ENCODE measurements around the gene SMARCD3.

SMARCD3 gene

GRCh38 chr7:151273651-151274390 is 25.3 kb upstream of the SMARCD3 start:
- DNase-seq (ENCODE audit: low read depth in 4 of 4, low spot score in 1 of 4): no peak

DNA sequence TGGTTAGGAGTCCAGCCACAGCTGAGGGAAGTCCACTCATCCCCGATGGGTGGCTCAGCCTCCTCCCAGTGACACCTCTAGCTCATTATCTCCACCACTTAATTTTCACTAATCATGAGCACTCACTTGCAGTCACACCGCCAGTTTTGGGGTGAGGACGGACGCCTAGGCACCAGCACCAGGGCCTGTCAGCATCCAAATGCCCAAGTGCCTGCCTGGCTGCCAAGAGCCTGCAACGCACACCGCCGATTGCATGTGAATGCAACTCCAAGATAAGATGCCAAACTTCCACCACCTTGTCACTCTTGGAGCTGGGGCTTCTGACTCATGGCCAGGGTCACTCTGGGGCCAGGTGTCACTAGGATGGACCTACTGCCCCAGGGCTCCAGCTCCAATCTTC is 24.4 kb upstream of the SMARCD3 start:
- no peak for DNase-seq (ENCODE audit: low read depth in 4 of 4, low spot score in 1 of 4)

- no peak for DNase-seq (ENCODE audit: low read depth in 4 of 4, low spot score in 1 of 4)
Measured at GRCh38 chr7:151272405-151272804, 23.9 kb upstream of the SMARCD3 start.

DNA sequence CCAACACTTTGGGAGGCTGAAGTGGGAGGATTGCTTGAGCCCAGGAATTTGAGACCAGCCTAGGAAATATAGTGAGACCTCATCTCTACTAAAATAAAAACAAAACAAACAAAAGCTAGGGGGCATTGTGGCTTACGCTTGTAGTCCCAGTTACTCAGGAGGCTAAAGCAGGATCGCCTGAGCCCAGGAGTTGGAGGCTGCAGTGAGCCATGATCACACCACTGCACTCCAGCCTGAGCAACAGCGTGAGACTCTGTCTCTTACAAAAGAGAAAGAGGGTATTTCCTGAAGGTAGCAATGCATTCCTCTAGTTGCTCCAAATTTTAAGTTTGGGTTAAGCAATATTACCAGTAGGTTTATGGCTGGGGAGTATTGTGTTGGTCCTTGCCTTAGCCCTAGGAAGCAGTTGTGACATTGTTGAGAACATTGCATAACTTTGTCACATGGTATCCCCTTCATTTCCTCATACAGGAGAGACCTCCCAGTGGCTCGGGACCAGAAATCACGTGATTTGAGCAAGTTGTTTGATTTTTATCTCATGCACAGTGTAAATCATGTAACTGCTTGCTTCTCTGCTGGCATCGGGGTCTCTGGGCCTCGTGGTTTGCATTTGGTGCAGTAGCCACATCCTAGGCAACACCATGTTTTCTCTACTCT is 23.3 kb upstream of the SMARCD3 start:
- DNase-seq (ENCODE audit: low read depth in 4 of 4, low spot score in 1 of 4): no peak

DNA sequence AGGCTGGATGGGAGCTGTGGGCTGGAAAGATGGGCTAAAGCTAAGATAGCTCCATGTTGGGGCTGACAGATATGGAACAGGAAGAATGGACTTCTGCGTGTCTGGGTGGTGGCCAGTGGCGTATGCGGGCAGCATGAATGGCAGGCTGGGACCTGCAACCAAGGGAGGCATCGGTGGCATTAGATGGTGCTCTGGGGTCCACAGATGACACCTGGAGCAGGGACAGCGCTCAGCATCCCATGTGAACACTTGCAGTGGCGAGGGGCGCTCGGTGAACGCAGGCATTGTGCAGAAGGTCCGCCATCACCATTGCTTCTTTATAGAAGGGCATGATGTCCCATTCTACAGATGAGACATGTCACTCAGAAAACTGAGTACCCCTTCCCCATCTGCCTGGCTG is 21.0 kb upstream of the SMARCD3 start:
- no peak for DNase-seq (ENCODE audit: low read depth in 4 of 4, low spot score in 1 of 4)

DNA sequence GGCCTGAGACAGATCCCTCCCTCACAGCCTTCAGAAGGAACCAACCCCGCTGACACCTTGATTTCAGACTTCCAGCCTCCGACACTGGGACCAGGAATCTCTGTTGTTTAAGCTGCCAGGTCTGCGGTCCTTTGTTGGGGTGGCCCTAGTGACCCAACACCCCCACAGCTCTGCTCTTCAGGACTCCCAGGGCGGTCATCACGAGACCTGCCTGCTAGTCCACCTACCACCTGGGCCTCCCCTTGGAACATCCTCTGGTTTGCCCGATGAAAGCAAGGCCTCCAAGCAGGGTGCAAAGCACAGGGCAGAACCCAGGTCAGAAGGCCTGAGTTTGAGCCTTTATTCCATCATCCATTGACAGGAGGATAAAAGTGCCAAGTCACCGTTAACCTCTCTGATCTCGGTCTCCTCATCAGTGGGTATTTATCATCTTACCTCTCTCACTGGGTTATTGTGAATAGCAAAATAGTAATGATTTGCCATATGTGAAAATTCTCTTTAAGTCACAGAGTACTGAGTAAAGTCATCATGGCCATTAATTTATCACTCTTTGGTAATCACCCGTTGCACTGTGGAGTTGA is 16.9 kb upstream of the SMARCD3 start:
- DNase-seq (ENCODE audit: low read depth in 4 of 4, low spot score in 1 of 4): no peak

DNA sequence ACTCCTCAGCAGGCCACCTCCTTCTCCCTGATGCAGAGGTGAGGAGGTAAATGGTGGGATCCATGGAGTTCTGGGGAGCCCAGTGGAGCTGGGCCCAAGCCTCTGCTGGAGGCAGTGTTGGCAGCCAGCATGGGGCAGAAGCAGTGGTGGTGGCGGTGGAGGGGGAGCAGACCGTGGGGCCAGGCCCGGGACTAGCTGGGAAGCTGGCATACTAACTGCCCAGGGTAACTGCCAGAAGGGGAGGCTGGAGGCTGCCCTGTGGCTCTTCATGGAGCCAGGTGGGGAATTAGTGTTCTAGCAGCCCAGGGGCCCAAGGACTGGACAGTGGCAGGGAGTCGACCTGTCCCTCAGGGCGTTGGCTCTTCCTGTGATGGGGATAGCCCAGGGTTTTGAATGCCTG is 16.1 kb upstream of the SMARCD3 start:
- no peak for DNase-seq (ENCODE audit: low read depth in 4 of 4, low spot score in 1 of 4)

- DNase-seq (ENCODE audit: low read depth in 4 of 4, low spot score in 1 of 4): no peak
Measured at GRCh38 chr7:151261529-151261928, 13.0 kb upstream of the SMARCD3 start.

DNA sequence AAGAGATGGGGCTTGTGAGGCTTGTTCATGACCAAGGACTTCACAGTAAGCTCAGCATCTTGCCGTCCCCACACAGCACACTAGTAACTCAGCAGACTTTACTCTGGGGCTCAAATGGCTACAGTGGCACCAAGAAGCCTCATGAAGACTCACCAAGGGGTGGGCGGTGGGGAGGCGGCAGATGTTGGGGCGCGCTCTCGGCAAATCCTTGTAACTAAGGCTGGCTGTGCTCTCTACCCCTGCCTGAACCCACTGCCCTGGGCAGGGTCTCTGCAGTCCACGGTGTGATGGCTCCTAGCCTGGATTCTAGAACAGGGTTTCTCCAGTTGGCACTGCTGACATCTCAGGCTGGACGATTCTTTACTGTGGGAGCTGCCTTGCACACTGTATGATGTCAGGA is 12.4 kb upstream of the SMARCD3 start:
- DNase-seq (ENCODE audit: low read depth in 4 of 4, low spot score in 1 of 4): no peak

- DNase-seq (ENCODE audit: low read depth in 4 of 4, low spot score in 1 of 4): no peak
Measured at GRCh38 chr7:151260471-151260870, 12.0 kb upstream of the SMARCD3 start.

DNA sequence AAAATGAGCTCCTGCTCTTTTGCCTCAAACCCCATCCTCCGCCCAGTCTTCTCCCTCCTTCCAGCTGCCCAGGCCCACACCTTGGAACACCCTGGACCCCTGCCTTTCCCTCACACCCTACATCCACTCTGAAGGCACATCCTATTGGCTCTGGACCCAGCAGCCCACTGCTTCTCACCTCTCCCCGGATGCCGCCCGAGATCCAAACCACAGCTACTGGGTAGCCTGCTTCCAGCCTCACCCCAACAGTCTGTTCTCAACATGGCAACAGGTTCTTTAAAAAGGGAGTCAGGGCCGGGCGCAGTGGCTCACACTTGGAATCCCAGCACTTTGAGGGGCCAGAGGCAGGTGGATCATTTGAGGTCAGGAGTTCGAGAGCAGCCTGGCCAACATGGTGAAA is 9.5 kb upstream of the SMARCD3 start:
- DNase-seq (ENCODE audit: low read depth in 4 of 4, low spot score in 1 of 4): no peak

DNA sequence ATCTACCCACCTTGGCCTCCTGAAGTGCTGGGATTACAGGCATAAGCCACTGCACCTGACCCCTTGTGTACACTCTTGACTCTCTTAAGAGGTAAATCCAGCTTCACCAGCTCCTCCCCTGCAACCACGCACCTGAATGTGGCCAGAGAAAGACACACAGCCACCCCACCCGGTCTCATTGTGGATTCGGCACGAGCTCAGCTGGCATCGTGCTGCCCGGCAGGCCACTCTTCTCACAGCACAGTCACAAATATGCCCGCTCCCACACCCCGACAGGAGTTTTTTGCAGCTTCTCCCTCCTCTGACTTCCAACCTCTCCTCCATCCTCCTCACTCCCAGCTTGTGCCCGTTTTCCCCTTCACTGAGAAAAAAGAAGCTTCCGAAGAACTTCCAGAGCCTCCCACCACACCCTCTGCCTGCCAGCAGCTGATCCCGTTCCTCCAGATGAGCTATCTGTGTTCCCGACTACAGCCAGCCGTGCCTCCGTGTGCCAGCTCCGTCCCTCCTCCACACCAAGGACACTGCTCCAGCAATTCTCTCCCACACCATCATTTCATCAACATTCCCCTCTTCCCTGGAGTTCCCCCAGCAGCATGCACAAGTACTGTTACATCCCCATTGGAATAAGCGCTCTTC is 8.0 kb upstream of the SMARCD3 start:
- DNase-seq (ENCODE audit: low read depth in 4 of 4, low spot score in 1 of 4): no peak

GRCh38 chr7:151255390-151255789 is 6.9 kb upstream of the SMARCD3 start:
- DNase-seq (ENCODE audit: low read depth in 4 of 4, low spot score in 1 of 4): no peak

GRCh38 chr7:151254851-151255250 is 6.4 kb upstream of the SMARCD3 start:
- no peak for DNase-seq (ENCODE audit: low read depth in 4 of 4, low spot score in 1 of 4)

- no peak for DNase-seq (ENCODE audit: low read depth in 4 of 4, low spot score in 1 of 4)
Measured at GRCh38 chr7:151254316-151254715, 5.8 kb upstream of the SMARCD3 start.

DNA sequence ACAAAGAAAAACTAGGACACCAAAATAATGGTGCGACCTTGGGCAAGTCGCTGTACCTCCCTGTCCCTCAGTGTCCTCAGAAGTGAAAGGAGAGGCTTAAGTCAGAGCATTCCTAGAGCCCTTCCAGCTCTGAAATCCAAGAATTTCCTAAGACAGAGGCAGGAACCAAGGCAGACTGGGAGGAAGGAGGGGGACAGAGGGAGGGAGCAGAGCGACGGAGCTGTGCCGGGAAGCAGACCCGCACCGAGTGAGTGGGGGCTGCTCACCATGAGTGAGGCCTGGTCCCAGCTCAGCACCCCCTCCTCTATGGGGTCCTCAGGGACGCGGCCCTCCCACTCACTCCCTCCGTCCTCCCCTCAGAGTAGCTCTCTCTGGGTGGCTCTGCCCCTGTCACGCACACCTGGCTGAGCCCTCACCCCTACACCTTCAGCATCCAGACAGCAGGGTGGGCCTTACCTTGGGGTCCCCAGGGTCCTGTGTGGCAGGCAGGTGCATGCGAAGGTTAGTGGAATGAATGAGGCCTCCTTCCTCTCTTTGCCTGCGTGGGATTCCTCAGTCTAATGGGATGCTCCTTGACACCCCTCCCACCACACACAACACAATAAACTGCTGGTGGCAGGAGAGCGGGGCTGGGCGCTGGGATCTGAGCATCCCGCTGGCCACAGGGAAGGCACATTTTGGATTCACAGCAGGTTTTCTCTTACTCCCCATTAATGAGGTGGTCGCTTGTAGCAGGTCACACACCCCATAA is 4.6 kb upstream of the SMARCD3 start:
- no peak for DNase-seq (ENCODE audit: low read depth in 4 of 4, low spot score in 1 of 4)

DNA sequence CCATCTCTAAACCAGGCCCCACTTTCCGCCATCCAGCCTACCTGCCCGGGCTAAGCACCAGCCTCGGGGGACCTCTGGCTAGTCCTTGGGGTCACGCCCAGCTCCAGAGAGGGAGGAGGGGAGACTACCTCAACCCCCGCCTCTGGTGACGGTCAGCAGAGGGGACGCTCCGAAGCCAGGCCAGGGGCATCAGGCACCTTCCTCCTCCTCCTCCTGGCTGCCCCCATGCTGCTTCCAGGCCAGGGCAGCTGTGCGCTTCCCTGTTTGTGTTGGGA is 4.0 kb upstream of the SMARCD3 start:
- no peak for DNase-seq (ENCODE audit: low read depth in 4 of 4, low spot score in 1 of 4)

DNA sequence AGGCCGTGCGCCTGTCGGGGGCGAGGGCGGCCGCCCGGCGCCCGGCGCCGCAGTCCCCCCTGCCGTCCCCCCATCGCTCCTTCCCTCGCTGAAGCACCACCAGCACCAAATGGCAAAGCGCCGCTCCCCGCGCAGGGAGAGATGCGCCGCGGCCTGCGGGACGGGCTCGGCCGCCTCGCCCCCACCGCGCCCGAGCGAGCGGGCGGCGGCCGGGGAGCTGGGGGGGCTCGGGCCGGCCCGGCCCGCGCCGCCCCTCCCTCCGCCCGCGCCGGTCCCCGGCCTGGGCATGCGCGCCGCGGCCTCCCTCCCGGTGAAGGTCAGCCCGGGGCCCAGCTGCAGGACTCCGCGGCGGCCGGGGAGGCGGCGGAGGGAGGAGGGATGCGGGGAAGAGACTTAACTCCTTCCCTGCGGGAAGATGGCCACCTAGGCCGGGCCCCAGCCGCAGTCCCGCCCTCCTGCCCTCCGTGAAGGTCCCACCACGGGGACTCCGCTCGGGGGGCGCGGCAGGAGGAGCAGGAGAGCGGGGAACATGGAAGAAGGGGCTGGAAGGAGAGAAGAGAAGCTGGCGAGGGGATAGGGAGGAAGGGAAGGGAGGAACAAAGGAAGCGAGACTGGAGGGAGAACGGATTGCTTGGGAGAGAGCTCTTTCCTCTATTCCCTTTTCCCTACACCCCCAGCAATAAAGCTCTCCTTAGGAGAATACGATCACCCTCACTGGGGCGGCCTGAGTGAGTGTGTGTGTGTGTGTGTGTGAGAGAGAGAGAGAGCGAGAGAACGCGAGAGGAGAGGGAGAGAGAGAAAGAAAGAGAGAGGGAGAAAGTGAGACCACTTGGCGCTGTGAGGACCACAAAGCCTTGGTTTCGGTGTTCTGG is 3.4 kb upstream of the SMARCD3 start:
- no peak for DNase-seq (ENCODE audit: low read depth in 4 of 4, low spot score in 1 of 4)

DNA sequence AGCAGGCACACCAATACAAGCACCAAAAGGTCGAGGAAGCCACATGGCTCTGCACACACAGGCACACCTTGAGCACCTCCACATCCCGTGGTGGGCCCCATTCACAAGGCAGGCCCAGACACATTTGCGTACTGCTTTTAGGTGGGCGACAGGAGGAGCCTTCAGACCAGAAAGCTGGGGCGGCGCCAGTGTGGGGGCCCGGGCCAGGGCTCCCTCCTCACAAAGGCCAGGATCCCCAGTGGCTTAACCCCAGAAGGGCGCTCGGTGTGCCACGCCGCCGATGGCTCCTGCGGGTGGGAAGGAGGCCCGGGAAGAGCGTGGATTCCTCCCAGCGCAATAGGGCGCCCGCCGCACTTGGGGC is 2.8 kb upstream of the SMARCD3 start:
- DNase-seq (ENCODE audit: low read depth in 4 of 4, low spot score in 1 of 4): no peak

GRCh38 chr7:151250181-151251132 is 2.0 kb upstream of the SMARCD3 start:
- DNase-seq (ENCODE audit: low read depth in 4 of 4, low spot score in 1 of 4): no peak
